AG09319 (cell line): ENCODE measurements around the gene NPEPPS.

ENCODE experiments used
- DNase-seq: peaks from one replicate; pipeline ENCODE4 v3.0.0-alpha.2; 2010; ENCODE audit warnings: low read depth; ENCODE audit errors: extremely low read depth
- TF ChIP-seq, protein P1 (sequence below): IDR thresholded peaks from 2 replicates; pipeline ENCODE4 v1.5.1; 2011; ENCODE audit warnings: low read depth, mild to moderate bottlenecking, inconsistent platforms, low read length, moderate library complexity

Gene NPEPPS

DNA sequence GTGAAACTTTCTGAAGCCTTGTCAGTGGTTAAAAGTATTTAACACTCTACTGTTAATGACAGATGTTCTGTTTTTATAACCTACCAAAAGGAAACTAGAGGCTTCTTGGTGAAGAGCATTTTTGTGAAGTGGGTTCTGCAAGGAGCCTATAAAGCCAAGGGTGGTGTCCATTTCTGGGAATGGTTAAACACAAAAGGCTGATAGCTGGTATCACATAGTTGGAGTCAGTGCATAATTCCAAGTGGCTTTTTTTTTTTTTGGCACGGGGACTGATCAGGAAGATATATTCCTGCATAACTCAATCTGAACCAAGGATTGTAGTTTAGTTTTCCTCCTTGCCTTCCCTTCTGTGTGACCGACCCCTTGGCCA, 91.3 kb downstream of the NPEPPS start:
- TF ChIP-seq, protein P1, sequence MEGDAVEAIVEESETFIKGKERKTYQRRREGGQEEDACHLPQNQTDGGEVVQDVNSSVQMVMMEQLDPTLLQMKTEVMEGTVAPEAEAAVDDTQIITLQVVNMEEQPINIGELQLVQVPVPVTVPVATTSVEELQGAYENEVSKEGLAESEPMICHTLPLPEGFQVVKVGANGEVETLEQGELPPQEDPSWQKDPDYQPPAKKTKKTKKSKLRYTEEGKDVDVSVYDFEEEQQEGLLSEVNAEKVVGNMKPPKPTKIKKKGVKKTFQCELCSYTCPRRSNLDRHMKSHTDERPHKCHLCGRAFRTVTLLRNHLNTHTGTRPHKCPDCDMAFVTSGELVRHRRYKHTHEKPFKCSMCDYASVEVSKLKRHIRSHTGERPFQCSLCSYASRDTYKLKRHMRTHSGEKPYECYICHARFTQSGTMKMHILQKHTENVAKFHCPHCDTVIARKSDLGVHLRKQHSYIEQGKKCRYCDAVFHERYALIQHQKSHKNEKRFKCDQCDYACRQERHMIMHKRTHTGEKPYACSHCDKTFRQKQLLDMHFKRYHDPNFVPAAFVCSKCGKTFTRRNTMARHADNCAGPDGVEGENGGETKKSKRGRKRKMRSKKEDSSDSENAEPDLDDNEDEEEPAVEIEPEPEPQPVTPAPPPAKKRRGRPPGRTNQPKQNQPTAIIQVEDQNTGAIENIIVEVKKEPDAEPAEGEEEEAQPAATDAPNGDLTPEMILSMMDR, result no peak

DNA sequence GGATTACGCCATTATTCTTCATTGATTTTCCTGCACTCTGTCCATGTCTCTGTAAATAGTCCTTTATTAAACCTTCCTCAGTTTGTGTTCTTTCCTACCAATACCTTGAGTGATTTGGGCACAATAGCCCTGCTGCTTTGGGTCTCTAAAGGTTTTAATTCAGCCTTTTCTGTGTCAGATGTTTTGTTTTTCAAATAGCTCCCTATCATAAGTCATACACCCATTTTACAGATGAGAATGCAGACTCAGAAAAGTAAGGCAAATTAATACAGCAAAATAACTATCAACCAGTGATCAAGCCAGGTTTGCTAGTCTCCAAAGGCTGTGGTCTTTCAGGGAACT, 93.8 kb downstream of the NPEPPS start:
- DNase-seq, result no peak
- TF ChIP-seq, protein P1, result no peak

More for the DNA sequence above, 91.3 kb downstream of the NPEPPS start:
- no peak for DNase-seq

DNA sequence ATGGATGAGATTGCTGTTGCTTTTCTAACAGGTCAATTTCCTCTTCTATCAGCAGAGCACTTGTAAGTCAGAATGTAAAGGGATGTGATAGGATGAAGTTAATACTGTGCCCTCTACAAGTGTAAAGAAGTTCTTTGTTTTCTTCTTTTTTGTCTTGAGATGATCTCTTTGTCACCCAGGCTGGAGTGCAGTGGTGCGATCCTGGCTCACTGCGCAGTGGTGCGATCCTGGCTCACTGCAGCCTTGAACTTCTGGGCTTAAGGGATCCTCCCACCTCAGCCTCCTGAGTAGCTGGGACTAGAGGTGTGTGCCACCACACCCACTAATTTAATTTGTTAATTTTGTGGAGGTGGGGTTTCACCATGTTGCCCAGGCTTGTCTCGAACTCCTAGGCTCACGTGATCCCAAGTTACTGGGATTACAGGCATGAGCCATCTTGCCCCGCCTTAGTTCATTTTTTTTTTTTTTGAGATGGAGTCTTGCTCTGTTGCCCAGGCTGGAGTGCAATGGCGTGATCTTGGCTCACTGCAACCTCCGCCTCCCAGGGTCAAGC, 97.2 kb downstream of the NPEPPS start:
- TF ChIP-seq, protein P1, result no peak
- DNase-seq, result no peak

DNA sequence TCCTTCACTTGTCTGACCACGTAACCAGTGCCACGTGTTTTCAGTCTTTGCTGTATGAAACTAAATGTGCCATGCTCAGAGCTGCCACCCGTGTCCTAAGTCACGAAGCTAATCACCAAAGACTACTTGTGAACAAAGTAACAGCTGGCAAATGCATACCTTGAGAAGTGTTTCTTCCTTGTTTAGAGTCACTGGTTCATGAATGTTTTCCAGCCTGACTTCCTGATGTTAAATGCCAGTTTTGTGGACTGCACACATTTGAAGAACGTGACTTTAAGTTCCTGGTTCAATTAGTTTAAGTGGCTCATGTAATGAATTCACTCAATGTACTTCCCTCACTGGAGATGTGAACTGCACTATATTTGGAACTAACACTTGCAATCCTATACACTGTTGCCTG, 98.9 kb downstream of the NPEPPS start:
- TF ChIP-seq, protein P1, result no peak
- DNase-seq, result no peak

DNA sequence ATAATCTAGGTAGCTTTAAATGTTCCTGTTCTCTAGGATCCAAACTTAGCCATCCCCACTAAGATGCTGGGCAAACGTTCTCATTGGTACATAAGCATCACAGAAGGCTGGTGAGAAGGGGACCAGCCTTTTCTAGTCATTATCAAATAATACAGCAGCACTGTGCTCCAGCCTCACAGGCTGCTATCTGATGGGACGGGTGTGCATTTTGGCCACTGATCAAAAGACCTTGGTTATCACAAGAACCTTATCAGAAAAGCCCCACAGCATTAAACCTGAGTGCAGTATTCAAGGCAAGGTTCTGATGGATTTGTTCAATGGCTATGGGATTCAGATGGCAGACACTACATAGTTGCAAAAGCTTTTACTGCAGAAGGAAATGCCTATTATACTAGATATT, 99.7 kb downstream of the NPEPPS start:
- no peak for DNase-seq
- TF ChIP-seq, protein P1, result no peak

DNA sequence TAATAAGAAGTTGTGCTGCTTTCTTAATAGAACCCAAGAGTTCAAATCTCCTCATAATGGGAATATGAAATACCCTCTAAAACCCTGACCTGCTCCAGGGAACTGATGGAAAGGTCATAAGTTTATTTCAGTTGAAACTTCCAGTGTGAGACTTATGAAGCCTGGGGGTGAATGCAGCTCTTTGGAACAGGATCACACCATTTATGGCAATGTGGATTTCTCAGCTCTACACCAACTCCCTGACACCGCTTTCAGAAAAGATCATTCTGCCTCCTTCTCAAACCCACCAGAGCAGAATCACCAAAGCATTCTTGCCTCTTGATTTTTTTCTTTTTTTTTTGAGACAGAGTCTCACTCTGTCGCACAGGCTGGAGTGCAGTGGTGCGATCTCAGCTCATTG, 102.1 kb downstream of the NPEPPS start:
- DNase-seq, result no peak
- TF ChIP-seq, protein P1, result no peak

DNA sequence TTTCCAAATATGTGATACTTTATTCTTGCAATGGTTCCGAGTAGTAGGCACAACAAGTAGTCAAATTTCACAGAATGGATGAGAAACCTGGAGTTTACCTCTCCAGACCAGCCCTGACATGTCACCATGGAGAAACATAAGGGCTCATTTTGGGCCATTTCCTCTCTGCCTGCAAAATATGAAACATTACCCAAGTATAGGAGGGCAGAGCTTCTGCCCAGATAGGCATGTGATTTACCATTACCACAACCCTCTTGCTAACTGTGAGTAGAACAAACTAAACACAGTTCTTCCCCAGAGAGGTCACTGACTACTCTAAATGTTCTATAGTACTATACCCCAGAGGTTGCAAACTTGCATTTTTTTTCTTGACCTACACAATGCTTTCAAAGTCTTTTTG, 103.1 kb downstream of the NPEPPS start:
- no peak for DNase-seq
- TF ChIP-seq, protein P1, result no peak

DNA sequence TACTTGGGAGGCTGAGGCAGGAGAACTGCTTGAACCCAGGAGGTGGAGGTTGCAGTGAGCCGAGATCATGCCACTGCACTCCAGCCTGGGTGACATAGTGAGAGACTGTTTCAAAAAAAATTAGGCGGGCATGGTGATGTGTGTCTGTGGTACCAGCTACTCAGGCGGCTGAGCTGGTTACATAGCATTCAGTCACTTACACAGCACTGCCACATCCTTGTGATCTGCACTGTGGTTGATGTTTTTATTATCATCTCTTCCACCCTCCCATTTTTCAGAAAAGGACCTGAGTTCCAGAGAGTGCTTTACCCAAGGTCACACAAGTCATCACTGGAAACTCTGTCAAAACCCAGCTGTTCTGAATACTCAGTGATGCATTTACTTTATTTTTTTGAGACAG, 104.0 kb downstream of the NPEPPS start:
- TF ChIP-seq, protein P1, result no peak
- no peak for DNase-seq
